ENCODE results near the gene USP5.

DNA sequence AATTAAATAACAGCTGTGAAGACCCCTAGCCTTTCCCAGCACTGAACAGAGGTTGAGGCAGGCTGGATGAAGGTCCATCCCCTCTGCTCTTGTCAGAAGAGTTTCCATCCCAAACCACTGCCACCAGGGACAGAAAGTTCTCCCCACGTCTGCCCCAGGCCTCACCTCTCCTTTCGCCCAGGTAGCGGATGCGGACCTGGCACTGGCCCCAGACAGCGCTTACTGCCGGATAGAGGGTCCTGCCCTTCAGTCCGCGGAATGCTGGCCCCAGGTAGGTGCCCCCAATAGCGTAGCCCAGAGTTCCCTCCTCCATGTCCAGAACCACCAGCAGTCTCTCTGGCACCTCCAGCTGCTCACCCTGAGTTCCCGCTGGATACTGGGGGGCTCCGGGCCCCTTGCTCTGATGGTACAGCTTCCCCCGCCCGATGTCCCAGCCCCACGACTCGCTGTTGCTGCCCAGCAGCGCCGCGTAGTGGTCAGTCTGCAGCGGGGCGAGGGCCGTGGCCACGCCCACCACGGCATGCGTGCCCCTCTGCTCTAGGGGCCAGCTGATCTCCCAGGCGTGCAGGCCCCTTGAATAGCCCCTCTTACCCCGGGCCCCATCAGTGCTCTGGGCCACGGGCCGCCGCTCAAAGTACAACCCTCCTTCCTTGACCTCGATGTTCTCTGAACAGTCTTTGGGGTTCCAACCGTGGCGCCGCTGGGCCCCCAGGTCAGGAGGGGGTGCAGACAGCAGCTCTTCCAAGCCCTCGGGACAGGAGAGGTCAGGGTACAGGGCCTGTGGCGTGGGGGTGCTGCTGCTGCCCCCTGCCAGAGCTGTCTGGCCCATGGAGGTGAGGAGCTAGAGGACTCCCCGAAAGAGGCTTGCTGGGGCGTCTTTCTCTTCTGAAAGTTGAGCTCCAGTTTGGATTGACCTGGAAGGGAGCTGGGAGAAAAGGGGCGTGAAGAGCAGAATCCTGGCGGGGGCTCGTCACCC is 20.4 kb downstream of the USP5 start:
- TF ChIP-seq, protein P1, sequence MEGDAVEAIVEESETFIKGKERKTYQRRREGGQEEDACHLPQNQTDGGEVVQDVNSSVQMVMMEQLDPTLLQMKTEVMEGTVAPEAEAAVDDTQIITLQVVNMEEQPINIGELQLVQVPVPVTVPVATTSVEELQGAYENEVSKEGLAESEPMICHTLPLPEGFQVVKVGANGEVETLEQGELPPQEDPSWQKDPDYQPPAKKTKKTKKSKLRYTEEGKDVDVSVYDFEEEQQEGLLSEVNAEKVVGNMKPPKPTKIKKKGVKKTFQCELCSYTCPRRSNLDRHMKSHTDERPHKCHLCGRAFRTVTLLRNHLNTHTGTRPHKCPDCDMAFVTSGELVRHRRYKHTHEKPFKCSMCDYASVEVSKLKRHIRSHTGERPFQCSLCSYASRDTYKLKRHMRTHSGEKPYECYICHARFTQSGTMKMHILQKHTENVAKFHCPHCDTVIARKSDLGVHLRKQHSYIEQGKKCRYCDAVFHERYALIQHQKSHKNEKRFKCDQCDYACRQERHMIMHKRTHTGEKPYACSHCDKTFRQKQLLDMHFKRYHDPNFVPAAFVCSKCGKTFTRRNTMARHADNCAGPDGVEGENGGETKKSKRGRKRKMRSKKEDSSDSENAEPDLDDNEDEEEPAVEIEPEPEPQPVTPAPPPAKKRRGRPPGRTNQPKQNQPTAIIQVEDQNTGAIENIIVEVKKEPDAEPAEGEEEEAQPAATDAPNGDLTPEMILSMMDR (IDR thresholded peaks at IDR 0.05): peak; percentile 88
- TF ChIP-seq RCOR1 (IDR thresholded peaks at IDR 0.05; ENCODE audit: low read length): no peak
- TF ChIP-seq CHD2 (IDR thresholded peaks at IDR 0.05; ENCODE audit: low read length, partially characterized antibody): no peak
- TF ChIP-seq EP300 (IDR thresholded peaks at IDR 0.05; ENCODE audit: borderline replicate concordance in 1 of 2, low read depth in 1 of 2, low read length in 1 of 2): no peak
- TF ChIP-seq TEAD4 (IDR thresholded peaks at IDR 0.05; ENCODE audit: borderline replicate concordance, insufficient read depth): no peak
- no peak for TF ChIP-seq TAF1 (IDR thresholded peaks at IDR 0.05; ENCODE audit: borderline replicate concordance, low read depth, low read length)
- TF ChIP-seq POLR2AphosphoS5 (IDR thresholded peaks at IDR 0.05; ENCODE audit: low read depth, low read length): no peak; the same call in 1 of the 2 replicates
- no peak for TF ChIP-seq GABPA (IDR thresholded peaks at IDR 0.05; ENCODE audit: low read depth)
- TF ChIP-seq SMC3 (IDR thresholded peaks at IDR 0.05; ENCODE audit: low read depth, low read length): peak; percentile 28; the same call in 1 of the 2 replicates
- no peak for TF ChIP-seq FOXM1 (IDR thresholded peaks at IDR 0.05; ENCODE audit: low read depth)
- no peak for TF ChIP-seq EZH2phosphoT487 (IDR thresholded peaks at IDR 0.05; ENCODE audit: borderline replicate concordance, low read depth)
- TF ChIP-seq, protein P2, sequence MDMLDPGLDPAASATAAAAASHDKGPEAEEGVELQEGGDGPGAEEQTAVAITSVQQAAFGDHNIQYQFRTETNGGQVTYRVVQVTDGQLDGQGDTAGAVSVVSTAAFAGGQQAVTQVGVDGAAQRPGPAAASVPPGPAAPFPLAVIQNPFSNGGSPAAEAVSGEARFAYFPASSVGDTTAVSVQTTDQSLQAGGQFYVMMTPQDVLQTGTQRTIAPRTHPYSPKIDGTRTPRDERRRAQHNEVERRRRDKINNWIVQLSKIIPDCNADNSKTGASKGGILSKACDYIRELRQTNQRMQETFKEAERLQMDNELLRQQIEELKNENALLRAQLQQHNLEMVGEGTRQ (IDR thresholded peaks at IDR 0.05; ENCODE audit: borderline replicate concordance, low read depth, low read length): no peak
